Uterus (tissue), 4 donors: ENCODE results near the gene SULT2B1. TPM values are rescaled to one million over a fixed set of nuclear protein-coding genes. Genes with fewer than 3 reads are reported as not detected.

Experiments used
- DNase-seq, 2 donors: peaks; one replicate each; pipeline ENCODE4 v3.0.0-alpha.2; 2019 to 2020
- H3K27ac ChIP-seq, 2 donors: fragments of 200-600 bp; sonication (generic); 1 replicate in 1 of 2; 2 replicates in 1 of 2; pipeline ENCODE4 v1.5.1; 2016 to 2018
- H3K27me3 ChIP-seq, 2 donors: fragments of 200-600 bp; sonication (generic); one replicate each; pipeline ENCODE4 v1.5.1; 2018 to 2019; ENCODE audit warnings: control low read depth in 1 of 2
- H3K36me3 ChIP-seq, 2 donors: fragments of 200-600 bp; sonication (generic); one replicate each; pipeline ENCODE4 v1.5.1; 2019; ENCODE audit warnings: control low read depth in 1 of 2
- H3K4me1 ChIP-seq, 2 donors: fragments of 200-600 bp; sonication (generic); one replicate each; pipeline ENCODE4 v1.5.1; 2018 to 2019; ENCODE audit warnings: control low read depth in 1 of 2
- H3K4me3 ChIP-seq, 2 donors: fragments of 200-600 bp; sonication (generic); 1 replicate in 1 of 2; 2 replicates in 1 of 2; pipeline ENCODE4 v1.5.1; 2018 to 2019; ENCODE audit warnings: mild to moderate bottlenecking in 1 of 2
- H3K9me3 ChIP-seq, 2 donors: fragments of 200-600 bp; sonication (generic); one replicate each; pipeline ENCODE4 v1.5.1; 2019; ENCODE audit warnings: control low read depth in 1 of 2
- POLR2A ChIP-seq, 2 donors: fragments of 450-650 bp; IDR thresholded peaks; one replicate each; pipeline ENCODE4 v1.6.1; 2016; ENCODE audit warnings: antibody characterized with exemption in 2 of 2, mild to moderate bottlenecking in 1 of 2, moderate library complexity in 1 of 2
- intact Hi-C: fragments of 100-400 bp; cut with DNase I; formaldehyde crosslinking; loops from one replicate; pipeline ENCODE4 v1.15.1; 2023; ENCODE audit warnings: low total_unique reads
- total RNA-seq, 4 donors: library from RNA; depleted of rRNA in 3 of 4; stranded (reverse); fragments of >200 nt in 3 of 4; gene quantifications; one replicate each; pipeline versions ENCODE4 v1.1.0 to v1.2.4, GENCODE V29; 2014 to 2023
- TF ChIP-seq, protein P1 (sequence below), 4 experiments: fragments of 200-600 bp in 2 of 4; fragments of 450-650 bp in 2 of 4; sonication (generic) in 2 of 4; IDR thresholded peaks; one replicate each; pipeline ENCODE4 v1.5.1; 2016 to 2019; ENCODE audit warnings: antibody characterized with exemption in 4 of 4, mild to moderate bottlenecking in 2 of 4, moderate library complexity in 1 of 4
- donor health status: DM: yes; HTN: yes; CAD: no.

SULT2B1 gene
- total RNA-seq, 4 donors from 2014 or later, result 0.41 TPM; not detected in 3

DNA sequence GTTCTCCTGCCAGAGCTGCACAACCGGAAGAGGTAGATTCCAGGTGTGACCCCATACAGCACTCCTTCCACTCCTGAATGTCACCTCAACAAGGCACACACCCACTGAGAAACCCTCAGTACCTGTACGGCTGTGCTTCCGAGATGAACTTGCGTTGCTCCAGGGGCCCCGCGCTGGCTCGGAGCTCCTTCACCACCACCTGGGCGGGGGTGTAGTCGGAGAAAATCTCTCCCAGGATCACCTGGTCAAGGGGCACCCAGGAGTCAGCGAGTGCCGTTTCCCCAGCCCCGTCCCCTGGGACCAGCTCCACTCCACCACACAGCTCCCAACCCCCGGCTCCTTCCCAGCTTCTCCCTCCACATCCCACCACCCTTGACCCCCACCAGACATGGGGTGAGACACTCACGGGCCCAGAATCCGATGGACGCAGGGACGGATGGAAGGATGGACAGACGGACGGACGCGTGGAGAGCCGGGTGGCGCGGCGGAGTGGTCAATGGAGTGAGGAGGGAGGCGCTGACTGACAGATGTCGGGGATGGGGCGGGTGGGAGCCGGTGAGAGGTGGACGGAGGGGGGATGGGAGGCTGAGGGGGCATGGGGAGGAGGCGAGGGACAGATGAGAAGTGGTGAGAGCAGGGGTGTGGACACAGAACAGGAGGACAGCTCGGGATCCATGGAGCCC lies 43.1 kb upstream of the SULT2B1 start:
- Histone ChIP-seq H3K36me3 (no peaks in the 10 kb centered on the region), H3K4me1 (peaks cover 0 to 8% of the 10 kb centered on the region in 2 donors)
- intact Hi-C loops, result no loop called here

DNA sequence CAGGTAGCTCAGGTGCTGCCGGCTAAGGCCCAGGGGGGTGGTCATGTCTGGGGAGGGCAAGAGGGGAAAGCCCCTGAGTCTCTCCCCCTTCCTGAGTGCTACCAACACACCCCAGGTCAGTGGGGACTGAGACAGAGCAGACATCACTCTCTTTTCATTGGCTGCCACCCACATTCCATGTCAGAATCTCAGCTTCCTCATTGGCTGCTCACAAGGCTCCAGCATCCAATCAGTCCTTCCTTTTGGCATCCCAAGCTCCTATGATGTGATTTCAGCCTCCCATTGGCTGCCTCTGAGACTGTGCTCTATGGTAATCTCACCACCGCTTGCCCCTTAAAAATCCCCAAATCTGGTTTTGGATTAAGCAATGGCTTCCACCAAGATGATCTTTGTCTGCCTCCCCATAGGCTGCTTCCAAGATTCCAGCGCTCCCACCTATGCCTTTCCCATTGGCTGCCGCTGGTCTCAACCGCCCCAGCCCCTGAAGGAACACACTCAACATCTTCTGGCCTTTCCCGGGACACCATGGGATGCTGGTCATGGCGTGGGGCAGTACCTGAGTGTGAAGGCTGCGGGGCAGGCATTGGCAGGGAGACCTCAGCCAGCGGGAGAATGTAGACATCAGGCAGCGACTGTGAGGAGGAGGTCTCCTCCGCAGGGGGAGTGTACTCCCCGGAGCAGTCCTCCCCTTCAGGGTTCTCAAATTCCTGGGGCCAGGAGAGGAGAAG lies 42.3 kb upstream of the SULT2B1 start:
- intact Hi-C loops, result no loop called here
- no peak for TF ChIP-seq POLR2A (IDR thresholded peaks at IDR 0.05)
- TF ChIP-seq, protein P1, sequence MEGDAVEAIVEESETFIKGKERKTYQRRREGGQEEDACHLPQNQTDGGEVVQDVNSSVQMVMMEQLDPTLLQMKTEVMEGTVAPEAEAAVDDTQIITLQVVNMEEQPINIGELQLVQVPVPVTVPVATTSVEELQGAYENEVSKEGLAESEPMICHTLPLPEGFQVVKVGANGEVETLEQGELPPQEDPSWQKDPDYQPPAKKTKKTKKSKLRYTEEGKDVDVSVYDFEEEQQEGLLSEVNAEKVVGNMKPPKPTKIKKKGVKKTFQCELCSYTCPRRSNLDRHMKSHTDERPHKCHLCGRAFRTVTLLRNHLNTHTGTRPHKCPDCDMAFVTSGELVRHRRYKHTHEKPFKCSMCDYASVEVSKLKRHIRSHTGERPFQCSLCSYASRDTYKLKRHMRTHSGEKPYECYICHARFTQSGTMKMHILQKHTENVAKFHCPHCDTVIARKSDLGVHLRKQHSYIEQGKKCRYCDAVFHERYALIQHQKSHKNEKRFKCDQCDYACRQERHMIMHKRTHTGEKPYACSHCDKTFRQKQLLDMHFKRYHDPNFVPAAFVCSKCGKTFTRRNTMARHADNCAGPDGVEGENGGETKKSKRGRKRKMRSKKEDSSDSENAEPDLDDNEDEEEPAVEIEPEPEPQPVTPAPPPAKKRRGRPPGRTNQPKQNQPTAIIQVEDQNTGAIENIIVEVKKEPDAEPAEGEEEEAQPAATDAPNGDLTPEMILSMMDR (IDR thresholded peaks at IDR 0.05), result no peak
- DNase-seq, result no peak

More for the DNA sequence above, 43.1 kb upstream of the SULT2B1 start:
- Histone ChIP-seq H3K27me3 (peaks cover 22 to 30% of the 10 kb centered on the region in 2 donors), H3K27ac (no peak overlapping the region), H3K4me3 (no peak overlapping the region), H3K9me3 (no peaks in the 10 kb centered on the region)
- no peak for DNase-seq
- TF ChIP-seq, protein P1 (IDR thresholded peaks at IDR 0.05), result no peak
- TF ChIP-seq POLR2A (IDR thresholded peaks at IDR 0.05), result no peak

DNA sequence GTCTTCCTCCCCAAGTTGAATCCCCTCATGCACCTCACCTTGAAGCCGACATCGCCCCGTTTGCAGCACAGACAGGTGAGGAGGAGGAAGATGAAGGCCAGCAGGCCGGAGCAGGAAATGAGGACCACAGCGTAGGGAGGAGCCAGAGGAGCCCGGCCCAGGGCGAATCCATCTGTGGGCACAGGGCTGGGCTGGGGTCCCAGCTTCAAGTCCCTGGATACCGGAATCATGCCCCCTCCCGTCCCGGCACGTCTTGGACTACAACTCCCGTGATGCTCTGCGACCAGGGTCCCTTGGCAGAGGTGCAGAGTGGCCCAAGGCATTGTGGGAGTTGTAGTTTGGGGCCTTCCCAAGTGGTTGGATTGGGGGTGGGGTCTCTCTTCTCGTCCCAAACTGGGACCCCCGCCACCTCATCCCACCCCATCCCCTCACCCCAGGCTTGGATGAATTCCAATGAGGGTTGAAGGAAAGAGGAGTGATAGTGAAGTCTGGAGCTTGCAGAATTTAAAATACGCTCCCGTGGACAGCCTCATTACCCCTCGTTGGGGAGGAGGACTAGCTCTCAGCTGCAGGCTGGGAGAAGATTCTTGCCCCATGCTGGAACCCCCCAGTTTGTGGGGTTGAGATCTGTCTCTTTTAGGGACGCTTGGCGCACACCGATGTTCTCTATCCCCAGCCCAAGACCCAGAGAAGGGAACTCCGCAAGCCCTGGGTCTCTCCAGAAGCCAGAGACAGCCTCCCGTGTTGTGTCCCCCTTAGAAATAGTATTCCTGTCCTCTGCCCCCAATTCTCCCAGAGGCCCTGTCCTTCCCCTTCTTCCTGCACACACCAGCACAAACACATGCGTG lies 41.3 kb upstream of the SULT2B1 start:
- peaks cover 22 to 30% of the 10 kb centered on the region in 2 donors for H3K27me3 ChIP-seq
- intact Hi-C loops, result no loop called here
- peaks cover 0 to 8% of the 10 kb centered on the region in 2 donors for H3K4me1 ChIP-seq
- H3K27ac ChIP-seq, result no peak overlapping the region
- no peaks in the 10 kb centered on the region for H3K9me3 ChIP-seq
- TF ChIP-seq POLR2A (IDR thresholded peaks at IDR 0.05), result peak in 1 of 2 donors; percentile 11
- TF ChIP-seq, protein P1 (IDR thresholded peaks at IDR 0.05), result no peak
- DNase-seq, result peak; percentile 62 to 65
- no peaks in the 10 kb centered on the region for H3K36me3 ChIP-seq
- H3K4me3 ChIP-seq, result no peak overlapping the region

More for the DNA sequence above, 42.3 kb upstream of the SULT2B1 start:
- Histone ChIP-seq H3K4me3 (no peak overlapping the region), H3K27me3 (peaks cover 22 to 30% of the 10 kb centered on the region in 2 donors), H3K27ac (no peak overlapping the region), H3K9me3 (no peaks in the 10 kb centered on the region), H3K4me1 (peaks cover 0 to 8% of the 10 kb centered on the region in 2 donors), H3K36me3 (no peaks in the 10 kb centered on the region)

DNA sequence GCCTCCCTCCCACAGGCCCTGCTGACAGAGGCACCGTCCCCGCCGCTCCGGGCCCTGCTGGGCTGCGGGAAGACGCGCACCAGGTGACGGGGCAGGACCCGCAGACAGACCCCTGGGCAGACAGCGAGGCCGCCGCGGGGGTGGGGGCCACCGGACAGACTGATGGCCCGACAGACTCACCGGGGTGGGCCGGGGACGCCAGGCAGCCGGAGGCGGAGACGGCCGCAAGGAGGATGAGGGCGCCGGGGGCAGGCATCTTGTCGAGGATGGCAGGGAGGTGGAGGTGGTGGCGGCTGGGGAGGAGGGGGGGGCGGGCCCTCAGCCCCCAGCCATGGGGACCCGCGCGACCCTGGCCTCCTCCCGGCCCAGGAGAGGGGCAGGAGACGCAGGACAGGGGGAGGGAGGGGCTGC lies 40.6 kb upstream of the SULT2B1 start:
- H3K9me3 ChIP-seq, result no peaks in the 10 kb centered on the region
- H3K4me3 ChIP-seq, result no peak overlapping the region
- no peaks in the 10 kb centered on the region for H3K36me3 ChIP-seq
- intact Hi-C loops, result no loop called here
- H3K4me1 ChIP-seq, result peaks cover 0 to 8% of the 10 kb centered on the region in 2 donors
- H3K27me3 ChIP-seq, result peaks cover 22 to 30% of the 10 kb centered on the region in 2 donors
- no peak for TF ChIP-seq POLR2A (IDR thresholded peaks at IDR 0.05)
- TF ChIP-seq, protein P1 (IDR thresholded peaks at IDR 0.05), result no peak
- no peak for DNase-seq
- H3K27ac ChIP-seq, result no peak overlapping the region
